GM21447 (cell line): ENCODE data around the gene EDN1.
"Not testable (repeated sequence)": the region's sequence is repeated elsewhere in the genome, so short reads cannot be mapped to it uniquely, and the experiment has no call there.

Experiments
- ATAC-seq: cut with Tn5 transposase; IDR thresholded peaks from one replicate; pipeline ENCODE4 v1.9.1; 2021; ENCODE audit not compliant: unreplicated experiment

Gene EDN1

DNA sequence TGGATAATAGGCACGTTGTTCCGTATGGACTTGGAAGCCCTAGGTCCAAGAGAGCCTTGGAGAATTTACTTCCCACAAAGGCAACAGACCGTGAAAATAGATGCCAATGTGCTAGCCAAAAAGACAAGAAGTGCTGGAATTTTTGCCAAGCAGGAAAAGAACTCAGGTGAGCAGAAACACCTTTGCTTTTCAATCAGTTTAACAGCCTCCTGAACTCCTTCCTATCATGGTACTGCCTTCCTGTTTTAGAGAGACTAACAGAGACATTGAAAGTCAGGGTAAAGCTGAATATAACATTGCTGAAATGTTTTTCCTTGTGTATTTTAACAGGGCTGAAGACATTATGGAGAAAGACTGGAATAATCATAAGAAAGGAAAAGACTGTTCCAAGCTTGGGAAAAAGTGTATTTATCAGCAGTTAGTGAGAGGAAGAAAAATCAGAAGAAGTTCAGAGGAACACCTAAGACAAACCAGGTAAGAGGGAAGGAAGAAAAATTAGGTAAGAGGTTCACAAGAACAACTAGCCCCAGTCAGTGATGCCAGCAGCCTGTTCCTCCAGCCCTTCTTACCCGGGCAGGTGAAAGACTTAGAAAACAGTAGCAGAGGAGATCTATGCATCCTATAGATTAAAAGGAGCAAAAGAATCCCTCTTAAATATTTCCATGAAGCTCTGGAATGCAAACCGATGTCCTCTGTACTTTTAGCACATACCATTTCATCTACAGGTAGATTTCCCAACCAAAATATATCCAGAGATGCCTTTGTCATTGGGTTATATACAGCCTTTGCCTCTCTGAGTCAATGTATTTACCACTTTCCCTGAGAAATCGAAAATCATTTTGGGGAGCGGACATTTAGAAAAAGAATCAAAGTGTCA lies 4.0 kb downstream of the EDN1 start:
- no peak for ATAC-seq

DNA sequence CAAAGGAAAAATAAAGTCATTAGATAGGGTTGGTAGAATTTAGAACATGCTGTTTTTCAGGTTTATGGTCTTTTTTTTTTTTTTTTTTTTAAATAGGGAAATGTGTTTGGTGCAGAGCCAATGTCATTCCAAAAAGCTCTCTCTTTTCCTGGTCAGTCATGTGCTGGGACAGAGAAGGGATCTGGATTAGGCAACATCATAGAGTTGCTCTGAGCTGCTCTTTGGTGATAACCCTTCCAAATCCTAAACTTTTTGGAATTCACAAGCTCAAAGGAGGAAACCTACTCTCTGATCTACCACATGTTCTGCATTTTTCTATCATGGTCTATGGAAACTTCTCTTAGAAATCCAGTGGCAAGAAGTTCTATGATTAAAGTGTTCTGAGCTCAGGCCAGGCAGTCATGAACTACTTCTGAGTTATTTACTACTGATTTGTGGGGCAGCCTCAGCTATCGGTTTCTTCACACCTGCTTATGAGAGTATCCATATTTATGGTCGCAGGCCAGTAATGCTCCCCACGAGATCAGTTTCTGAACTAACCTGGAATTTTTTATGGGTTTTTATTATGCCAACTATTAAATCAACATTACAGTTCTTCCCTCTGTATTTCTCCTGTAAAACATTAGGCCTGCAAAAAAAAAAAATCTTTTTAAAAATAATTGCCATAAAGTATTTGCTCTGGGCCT lies 4.8 kb downstream of the EDN1 start:
- no peak for ATAC-seq

GRCh38 chr6:12295558-12296254 lies 5.5 kb downstream of the EDN1 start:
- ATAC-seq: no peak

GRCh38 chr6:12296255-12296573 lies 6.1 kb downstream of the EDN1 start:
- no peak for ATAC-seq

- ATAC-seq: no peak
Observed at GRCh38 chr6:12296604-12297003, 6.4 kb downstream of the EDN1 start.

DNA sequence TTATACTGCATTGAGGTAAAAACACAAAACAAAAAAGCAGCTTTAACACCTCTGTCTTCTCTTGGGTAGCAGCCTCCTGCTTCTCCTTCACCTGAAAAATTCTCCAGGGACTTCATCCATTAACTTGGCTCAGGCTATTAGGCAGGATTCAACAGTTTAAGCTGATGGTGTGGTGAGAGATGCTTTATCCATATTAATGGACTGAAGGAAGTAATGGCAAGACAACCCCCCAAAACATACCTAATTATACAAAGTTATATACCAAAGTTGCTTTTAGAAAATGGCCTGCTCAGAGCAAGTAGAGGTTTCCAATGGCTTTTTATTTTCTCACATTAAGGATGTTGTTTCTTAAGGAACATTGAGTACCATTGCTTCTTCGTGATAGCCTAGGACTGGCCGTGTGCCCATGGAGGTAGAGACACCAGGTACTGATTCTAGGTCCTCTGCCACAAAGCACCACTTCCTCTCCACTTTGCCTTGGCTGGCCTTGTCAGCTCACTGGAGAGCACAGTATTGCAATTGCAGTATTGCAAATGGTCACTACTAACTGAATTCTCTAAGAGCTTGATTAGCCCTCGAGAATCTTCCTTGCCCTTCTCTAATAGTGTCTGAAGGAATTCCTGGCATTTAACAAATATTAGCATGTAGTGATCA lies 7.3 kb downstream of the EDN1 start:
- ATAC-seq: no peak

GRCh38 chr6:12298017-12298978 lies 8.1 kb downstream of the EDN1 start:
- ATAC-seq: no peak

- ATAC-seq: no peak
Observed at GRCh38 chr6:12298995-12299394, 8.8 kb downstream of the EDN1 start.

DNA sequence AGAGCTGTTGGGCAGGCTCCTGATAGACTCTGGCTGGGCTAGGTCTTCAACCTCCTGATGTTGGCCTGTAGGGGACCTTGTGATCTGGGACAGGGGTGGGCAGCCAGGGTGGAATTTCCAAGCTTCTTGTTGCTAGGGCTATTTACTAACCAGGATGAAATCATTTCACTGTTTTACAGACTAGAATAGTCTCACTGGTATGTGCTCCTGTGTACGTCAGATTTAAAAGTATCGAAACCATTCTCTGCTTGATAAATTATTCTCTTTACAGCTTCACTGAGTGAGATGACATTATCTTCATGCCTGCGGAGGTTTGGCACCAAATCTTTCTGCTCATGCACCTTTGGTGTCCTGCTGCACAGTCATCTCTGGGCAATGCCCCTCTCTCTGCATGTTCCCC lies 10.9 kb downstream of the EDN1 start:
- ATAC-seq: no peak

- no peak for ATAC-seq
Observed at GRCh38 chr6:12304487-12304886, 14.3 kb downstream of the EDN1 start.

- ATAC-seq: no peak
Observed at GRCh38 chr6:12309070-12309469, 18.9 kb downstream of the EDN1 start.

DNA sequence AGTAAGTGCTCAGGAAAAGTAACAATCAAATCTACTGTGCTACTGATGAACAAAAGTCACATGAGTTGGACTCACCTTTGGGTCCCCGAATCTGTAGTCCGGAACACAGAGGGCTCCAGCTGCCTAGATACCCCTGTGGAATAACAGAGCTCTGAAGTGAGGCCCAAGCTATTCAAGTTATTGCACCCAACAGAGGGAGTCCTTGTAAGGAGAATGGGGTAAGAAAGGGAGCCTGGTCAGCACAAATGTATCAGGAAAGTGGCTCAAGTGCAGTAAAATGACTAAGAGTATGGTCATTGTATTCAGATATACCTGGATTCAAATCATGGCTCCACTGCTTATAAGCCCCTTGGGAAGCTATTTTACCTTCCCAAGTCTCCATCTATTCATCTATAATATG lies 20.9 kb downstream of the EDN1 start:
- ATAC-seq: no peak

DNA sequence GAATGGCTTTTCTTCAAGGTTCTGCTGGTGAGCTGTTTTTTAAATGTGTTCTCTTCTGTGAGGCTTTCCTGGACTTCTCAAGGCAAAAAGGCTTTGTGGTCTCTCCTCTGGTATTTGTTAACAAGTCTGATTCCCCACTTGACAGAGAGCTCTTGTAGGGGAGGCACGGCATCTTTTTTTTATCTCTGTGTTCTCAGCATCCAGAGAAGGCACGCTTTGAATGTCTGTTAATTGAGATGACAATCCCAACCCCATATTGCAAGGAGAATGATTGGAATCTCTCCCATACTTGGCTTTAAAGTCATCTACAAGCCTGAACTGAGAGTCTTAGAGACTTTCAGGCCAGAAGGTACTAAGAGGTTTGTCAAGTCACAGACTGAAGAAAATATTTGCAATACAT lies 22.6 kb downstream of the EDN1 start:
- ATAC-seq: no peak

DNA sequence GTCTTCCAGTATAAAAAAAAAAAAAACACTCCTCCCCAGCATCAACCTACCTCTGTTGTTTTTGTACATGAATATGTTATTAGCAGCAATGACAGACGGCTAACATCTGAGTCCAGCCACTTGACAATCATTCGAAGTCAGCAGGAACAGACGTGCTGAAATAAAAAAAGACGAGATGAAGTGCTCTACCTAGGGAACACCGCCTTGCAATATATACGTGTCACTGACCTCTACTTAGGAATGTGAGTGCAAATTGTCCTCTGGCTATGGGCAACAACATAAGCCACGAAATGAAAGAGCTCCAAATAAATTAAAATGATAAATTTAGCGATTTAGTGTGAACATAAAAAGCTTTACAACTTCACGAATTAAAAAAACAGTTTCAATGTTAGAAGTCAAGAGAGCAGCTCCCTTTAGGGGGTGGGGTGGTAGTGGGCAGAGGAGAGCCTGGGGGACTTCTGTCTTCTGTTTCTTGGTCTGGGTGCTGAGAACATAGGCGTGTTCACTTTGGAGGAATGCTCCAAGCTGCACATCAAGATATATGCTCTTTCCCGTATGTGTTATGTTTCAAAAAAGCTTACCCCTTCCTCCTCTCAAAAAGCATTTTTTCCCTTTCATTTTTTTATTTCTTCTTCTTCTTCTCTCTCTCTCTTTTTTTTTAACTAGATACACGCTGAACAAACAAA lies 23.3 kb downstream of the EDN1 start:
- ATAC-seq: no peak

DNA sequence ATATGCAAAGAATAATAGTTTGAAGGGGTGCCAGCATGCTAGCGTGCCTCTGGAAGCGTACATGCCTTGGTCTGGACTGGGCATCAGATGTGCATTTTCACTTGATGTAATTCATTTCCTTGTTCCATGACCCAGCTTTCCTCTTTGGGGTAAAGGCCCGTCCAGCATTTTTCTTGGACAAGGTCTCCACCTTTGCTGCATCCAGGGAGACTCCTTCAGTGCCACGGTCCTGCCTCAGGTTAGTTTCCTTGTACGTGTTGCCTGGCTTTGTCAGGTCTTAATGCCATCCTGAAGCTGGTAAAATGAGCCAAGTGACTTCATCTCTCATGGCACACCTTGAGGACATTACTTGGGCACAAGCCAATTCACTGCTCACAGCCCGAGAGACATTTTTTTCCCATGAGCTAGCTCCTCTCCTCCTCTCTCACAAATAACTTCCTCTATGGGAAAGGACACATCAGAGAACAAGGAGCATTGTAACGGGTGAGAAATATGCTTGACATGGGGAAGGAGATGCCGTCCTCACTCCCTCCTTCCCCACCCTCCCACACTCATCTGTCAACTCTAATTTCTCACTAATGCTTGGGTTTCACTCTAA lies 23.9 kb downstream of the EDN1 start:
- no peak for ATAC-seq

- no peak for ATAC-seq
Observed at GRCh38 chr6:12314751-12315150, 24.6 kb downstream of the EDN1 start.

DNA sequence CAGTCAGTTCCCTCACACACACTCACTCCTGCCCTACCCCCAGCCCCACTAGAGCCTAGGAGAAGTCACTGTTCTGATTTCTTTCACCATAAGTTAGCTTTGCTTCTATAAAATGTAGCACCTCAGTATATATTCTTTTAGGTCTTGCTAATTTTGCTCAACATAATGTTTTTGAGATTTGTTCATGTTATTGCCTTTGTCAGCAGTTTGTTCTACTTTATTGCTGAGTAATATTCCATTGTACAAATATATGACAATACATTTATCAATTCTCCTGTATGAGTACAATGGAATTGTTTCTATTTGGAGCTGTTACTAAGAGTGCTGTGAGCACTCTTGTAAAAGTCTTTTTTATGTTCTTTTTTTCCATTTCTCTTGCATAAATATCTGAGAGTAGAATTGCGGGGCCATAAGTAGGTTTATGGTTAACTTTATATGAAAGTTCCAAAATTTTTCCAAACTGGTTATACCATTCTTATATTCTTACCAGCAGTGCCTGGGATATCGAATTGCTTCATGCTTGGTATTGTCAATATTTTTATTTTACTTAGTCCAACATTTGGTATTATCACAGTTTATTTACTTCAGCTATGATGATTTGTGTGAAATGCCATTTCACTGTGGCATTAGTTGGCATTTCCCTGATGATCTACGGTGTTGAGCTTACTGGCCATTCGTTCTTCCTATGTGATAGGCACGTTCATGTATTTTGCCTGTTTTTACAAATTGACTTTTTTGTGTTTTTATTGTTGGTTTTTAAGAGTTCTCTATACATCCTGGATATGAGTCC lies 25.3 kb downstream of the EDN1 start:
- no peak for ATAC-seq

- no peak for ATAC-seq
Observed at GRCh38 chr6:12318749-12319148, 28.6 kb downstream of the EDN1 start.

- ATAC-seq: not testable (repeated sequence)
Observed at GRCh38 chr6:12320074-12320473, 29.9 kb downstream of the EDN1 start.
